IMR-90 (cell line): ENCODE data around the gene DNAH17. TPM values are rescaled to one million over a fixed set of nuclear protein-coding genes. Genes with fewer than 3 reads are reported as not detected.

ENCODE experiments used
- ATAC-seq: fragments of 200-7000 bp; cut with Tn5 transposase; 2 replicates; pipeline ENCODE4 v1.9.1; 2020; ENCODE audit warnings: low read depth, mild to moderate bottlenecking, moderate library complexity
- BruUV-seq: library from RNA; stranded (reverse); fragments of 400-500 nt; replicated peaks from 2 replicates; lab custom pipeline; 2021; lab: Mats Ljungman, UMichigan
- CTCF ChIA-PET: fragments of 300-600 bp; formaldehyde crosslinking; extraction: SDS; loops from one replicate; lab custom pipeline; 2021; ENCODE audit warnings: antibody characterized with exemption; lab: Yijun Ruan, JAX
- POLR2A ChIA-PET: fragments of 300-600 bp; sonication (Branson Sonifier 250); formaldehyde crosslinking; loops from one replicate; lab custom pipeline; 2022; ENCODE audit warnings: antibody characterized with exemption; ENCODE audit not compliant: unreplicated experiment; lab: Charles Lee
- DNase-seq: peaks from one replicate; pipeline ENCODE4 v3.0.0; 2013
- H2AFZ ChIP-seq: replicated peaks from 2 replicates; pipeline ENCODE3; 2013; ENCODE audit warnings: low read length, mild to moderate bottlenecking; ENCODE audit not compliant: poor library complexity
- H2AK5ac ChIP-seq: 2 replicates; pipeline ENCODE4 v1.6.1; 2013; ENCODE audit warnings: low read depth, low read length, inconsistent platforms
- H2AK9ac ChIP-seq: replicated peaks from 2 replicates; pipeline ENCODE3; 2013; ENCODE audit warnings: mild to moderate bottlenecking, low read depth, low read length, moderate library complexity; ENCODE audit not compliant: poor library complexity
- H2BK120ac ChIP-seq: 2 replicates; pipeline ENCODE4 v1.6.1; 2013; ENCODE audit warnings: low read depth, low read length, inconsistent platforms
- H2BK15ac ChIP-seq: 3 replicates; pipeline ENCODE4 v1.6.1; 2013; ENCODE audit warnings: low read depth, low read length, inconsistent platforms
- H2BK20ac ChIP-seq: 2 replicates; pipeline ENCODE4 v1.6.1; 2013; ENCODE audit warnings: low read depth, mild to moderate bottlenecking, inconsistent platforms, low read length, moderate library complexity
- H2BK5ac ChIP-seq: 2 replicates; pipeline ENCODE4 v1.6.1; 2013; ENCODE audit warnings: mild to moderate bottlenecking, low read depth, low read length, inconsistent platforms; ENCODE audit not compliant: poor library complexity, severe bottlenecking
- H3K14ac ChIP-seq: replicated peaks from 2 replicates; pipeline ENCODE4 v1.6.1; 2013; ENCODE audit warnings: low read depth, low read length, inconsistent platforms
- H3K18ac ChIP-seq: 2 replicates; pipeline ENCODE4 v1.6.1; 2013; ENCODE audit warnings: low read depth, low read length, control low read depth
- H3K23ac ChIP-seq: 2 replicates; pipeline ENCODE4 v1.6.1; 2013; ENCODE audit warnings: low read depth, low read length, inconsistent platforms
- H3K27ac ChIP-seq: 2 replicates; pipeline ENCODE4 v1.5.1; 2013; ENCODE audit warnings: mild to moderate bottlenecking, control low read depth, low read length; ENCODE audit not compliant: insufficient read depth
- H3K27me3 ChIP-seq: 2 replicates; pipeline ENCODE4 v1.6.1; 2013; ENCODE audit warnings: low read length; ENCODE audit not compliant: control insufficient read depth, insufficient read depth
- H3K36me3 ChIP-seq: 2 replicates; pipeline ENCODE4 v1.6.1; 2013; ENCODE audit warnings: low read length, mixed read lengths; ENCODE audit not compliant: control insufficient read depth, insufficient read depth
- H3K4ac ChIP-seq: 2 replicates; pipeline ENCODE4 v1.6.1; 2013; ENCODE audit warnings: low read depth, low read length, inconsistent platforms
- H3K4me1 ChIP-seq: 2 replicates; pipeline ENCODE4 v1.6.1; 2013; ENCODE audit warnings: low read length, mixed read lengths; ENCODE audit not compliant: control insufficient read depth, insufficient read depth
- H3K4me2 ChIP-seq: 2 replicates; pipeline ENCODE4 v1.6.1; 2013; ENCODE audit warnings: low read depth, mild to moderate bottlenecking, control low read depth, low read length, moderate library complexity
- H3K4me3 ChIP-seq: 2 replicates; pipeline ENCODE4 v1.5.1; 2013; ENCODE audit warnings: low read depth, mild to moderate bottlenecking, control low read depth, low read length, moderate library complexity; ENCODE audit not compliant: insufficient read depth
- H3K56ac ChIP-seq: 2 replicates; pipeline ENCODE4 v1.6.1; 2013; ENCODE audit warnings: low read length, inconsistent platforms; ENCODE audit not compliant: insufficient read depth; ENCODE audit errors: extremely low read depth
- H3K79me1 ChIP-seq, 2 experiments: 2 replicates each; pipeline ENCODE4 v1.6.1; 2013; ENCODE audit warnings: low read length in 2 of 2, inconsistent platforms in 1 of 2, low read depth in 1 of 2
- H3K9ac ChIP-seq: 2 replicates; pipeline ENCODE4 v1.6.1; 2013; ENCODE audit warnings: low read depth, low read length, control low read depth
- H3K9me1 ChIP-seq: 2 replicates; pipeline ENCODE4 v1.6.1; 2013; ENCODE audit warnings: low read length, inconsistent platforms; ENCODE audit not compliant: insufficient read depth
- H3K9me3 ChIP-seq: 2 replicates; pipeline ENCODE4 v1.6.1; 2013; ENCODE audit warnings: low read length; ENCODE audit not compliant: control insufficient read depth, insufficient read depth
- H4K20me1 ChIP-seq: 2 replicates; pipeline ENCODE4 v1.6.1; 2013; ENCODE audit warnings: low read length, inconsistent platforms; ENCODE audit not compliant: insufficient read depth
- H4K5ac ChIP-seq: 2 replicates; pipeline ENCODE4 v1.6.1; 2013; ENCODE audit warnings: mild to moderate bottlenecking, low read depth, low read length, control low read depth
- H4K8ac ChIP-seq, 2 experiments: 2 replicates each; pipeline ENCODE4 v1.6.1; 2013; ENCODE audit warnings: low read depth in 2 of 2, low read length in 2 of 2, control low read depth in 1 of 2, inconsistent platforms in 1 of 2
- H4K91ac ChIP-seq: 2 replicates; pipeline ENCODE4 v1.6.1; 2013; ENCODE audit warnings: low read depth, low read length, inconsistent platforms; ENCODE audit not compliant: insufficient read depth
- BHLHE40 ChIP-seq: fragments of 150-350 bp; IDR thresholded peaks from 2 replicates; pipeline ENCODE4 v1.6.1; 2016; ENCODE audit warnings: mild to moderate bottlenecking, low read depth, low read length
- CEBPB ChIP-seq: IDR thresholded peaks from 2 replicates; pipeline ENCODE4 v1.6.1; 2012; ENCODE audit warnings: low read depth, low read length, improper control_type of control experiment
- CHD1 ChIP-seq: IDR thresholded peaks from 2 replicates; pipeline ENCODE4 v1.6.1; 2012; ENCODE audit warnings: low read depth, low read length, improper control_type of control experiment
- FOS ChIP-seq: fragments of 150-350 bp; IDR thresholded peaks from 2 replicates; pipeline ENCODE4 v1.6.1; 2016; ENCODE audit warnings: low read depth, low read length
- MAFK ChIP-seq: IDR thresholded peaks from 2 replicates; pipeline ENCODE4 v1.6.1; 2012; ENCODE audit warnings: low read depth, low read length, improper control_type of control experiment
- MAZ ChIP-seq: IDR thresholded peaks from 2 replicates; pipeline ENCODE4 v1.6.1; 2012; ENCODE audit warnings: low read depth, mild to moderate bottlenecking, low read length, improper control_type of control experiment, moderate library complexity, borderline replicate concordance
- MXI1 ChIP-seq: IDR thresholded peaks from 2 replicates; pipeline ENCODE4 v1.6.1; 2012; ENCODE audit warnings: low read depth, mild to moderate bottlenecking, low read length, moderate library complexity, borderline replicate concordance
- NFE2L2 ChIP-seq: fragments of 150-350 bp; IDR thresholded peaks from 2 replicates; pipeline ENCODE4 v1.6.1; 2016; ENCODE audit warnings: low read depth, mild to moderate bottlenecking, low read length
- POLR2A ChIP-seq: IDR thresholded peaks from 2 replicates; pipeline ENCODE4 v1.6.1; 2012; ENCODE audit warnings: mild to moderate bottlenecking, low read depth, low read length
- RAD21 ChIP-seq: IDR thresholded peaks from 2 replicates; pipeline ENCODE4 v1.6.1; 2012; ENCODE audit warnings: low read length, improper control_type of control experiment
- RCOR1 ChIP-seq: IDR thresholded peaks from 2 replicates; pipeline ENCODE4 v1.6.1; 2012; ENCODE audit warnings: mild to moderate bottlenecking, low read length, improper control_type of control experiment; ENCODE audit not compliant: insufficient replicate concordance
- RFX5 ChIP-seq: IDR thresholded peaks from 2 replicates; pipeline ENCODE4 v1.8.0; 2012; ENCODE audit warnings: low read depth, mild to moderate bottlenecking, low read length, moderate library complexity
- SMC3 ChIP-seq: fragments of 150-350 bp; IDR thresholded peaks from 2 replicates; pipeline ENCODE4 v1.6.1; 2016; ENCODE audit warnings: low read depth, mild to moderate bottlenecking, antibody characterized with exemption, low read length, moderate library complexity
- WGBS, 2 experiments: methylation state at CpG; one replicate each; pipeline versions ENCODE4 v1.1.5 to v1.1.7; 2013; ENCODE audit warnings: missing lambda C conversion rate in 2 of 2; ENCODE audit not compliant: insufficient read length in 1 of 2; ENCODE audit errors: extremely low coverage in 2 of 2; 5-methylcytosine and 5-hydroxymethylcytosine counted together
- dilution Hi-C: fragments of 300-500 bp; cut with HindIII; formaldehyde crosslinking; loops from one replicate; pipeline ENCODE4 v1.14.3; 2018; ENCODE audit warnings: low sequenced_read_pairs; ENCODE audit not compliant: unreplicated experiment
- in situ Hi-C: fragments of 300-500 bp; cut with MboI; formaldehyde crosslinking; loops from 3 replicates; pipeline ENCODE4 v1.14.3; 2019; ENCODE audit warnings: low sequenced_read_pairs, inconsistent platforms, mixed read lengths
- intact Hi-C: fragments of 100-400 bp; cut with micrococcal nuclease; formaldehyde crosslinking; loops from 2 replicates; pipeline ENCODE4 v1.10.0; 2022
- polyA plus RNA-seq, 3 experiments: library from polyadenylated mRNA; depleted of rRNA; stranded (reverse); fragments of >200 nt; gene quantifications; 2 replicates each; pipeline ENCODE4 v1.2.3, GENCODE V29; 2012; ENCODE audit warnings: low replicate concordance in 1 of 3
- total RNA-seq: library from RNA; depleted of rRNA; stranded (reverse); fragments of >200 nt; gene quantifications from 2 replicates; pipeline ENCODE4 v1.2.3, GENCODE V29; 2012
- TF ChIP-seq, protein P1 (sequence below): fragments of 150-350 bp; IDR thresholded peaks from 2 replicates; pipeline ENCODE4 v1.6.1; 2017; ENCODE audit warnings: mild to moderate bottlenecking, antibody characterized with exemption, low read length, low read depth
- TF ChIP-seq, protein P2 (sequence below): conservative IDR thresholded peaks from 2 replicates; pipeline ENCODE4 v1.5.1; 2012; ENCODE audit warnings: mild to moderate bottlenecking, low read depth, low read length, improper control_type of control experiment
- TF ChIP-seq, protein P3 (sequence below): fragments of 150-350 bp; IDR thresholded peaks from 2 replicates; pipeline ENCODE4 v1.6.1; 2016; ENCODE audit warnings: low read depth, mild to moderate bottlenecking, low read length, moderate library complexity, borderline replicate concordance

Gene DNAH17
- total and polyA plus RNA-seq, 2 of the 4 experiments (the other 2 are of a cell fraction): not detected

DNA sequence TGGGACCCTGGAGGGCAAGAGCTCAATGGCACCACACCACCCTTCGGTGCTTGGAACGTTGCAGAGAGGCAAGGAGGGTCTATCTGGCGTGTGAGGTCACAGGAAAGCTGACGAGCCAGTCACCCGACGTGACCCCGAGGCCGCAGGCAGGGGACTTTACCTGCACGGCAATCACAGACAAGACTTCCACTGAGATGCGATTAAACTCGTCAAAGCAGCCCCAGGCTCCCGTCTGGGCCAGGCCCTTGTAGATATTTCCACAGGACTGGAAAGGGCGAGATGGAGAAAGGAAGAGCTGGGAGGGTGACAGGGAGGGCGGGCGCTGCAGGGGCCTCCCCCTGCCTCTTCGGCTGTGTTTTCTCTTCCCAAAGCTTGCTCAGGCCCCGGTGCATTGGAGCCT is 78.3 kb downstream of the DNAH17 start:
- no peak overlapping the region for H2BK20ac ChIP-seq
- no peak overlapping the region for H2AFZ ChIP-seq
- intact Hi-C loops: loop anchor here (10.0 kb wide), 1 partner anchor 326 kb away; no protein-coding TSS in a partner anchor
- no peak overlapping the region for H2AK5ac ChIP-seq
- no peaks in the 10 kb centered on the region for H3K9me1 ChIP-seq
- H3K79me1 ChIP-seq: no peaks in the 10 kb centered on the region
- no peak overlapping the region for H4K8ac ChIP-seq
- H2BK5ac ChIP-seq: no peak overlapping the region
- H3K23ac ChIP-seq: no peak overlapping the region
- peaks cover 7% of the 10 kb centered on the region; the same call in 1 of the 2 replicates for H3K27me3 ChIP-seq
- no peak overlapping the region for H3K14ac ChIP-seq
- no peak overlapping the region for H2BK15ac ChIP-seq
- no peak for ATAC-seq
- no peak overlapping the region for H3K18ac ChIP-seq
- ChIA-PET CTCF (interaction anchor here (0.6 to 1.9 kb wide), 2 partner anchors 122 to 209 kb away, joined by 3 to 10 read pairs; no protein-coding TSS in a partner anchor), POLR2A (no interaction called here)
- WGBS, 2 experiments: 57% methylated on average over 10 of the region's 17 CpGs; no CpG with 5 or more reads in 1 of the 2 experiments
- TF ChIP-seq RFX5 (no peak), RCOR1 (no peak), FOS (no peak), RAD21 (no peak), NFE2L2 (no peak), MAZ (no peak), MXI1 (no peak), POLR2A (no peak), BHLHE40 (no peak), CEBPB (no peak), SMC3 (no peak), MAFK (no peak), CHD1 (no peak)
- TF ChIP-seq, protein P1, sequence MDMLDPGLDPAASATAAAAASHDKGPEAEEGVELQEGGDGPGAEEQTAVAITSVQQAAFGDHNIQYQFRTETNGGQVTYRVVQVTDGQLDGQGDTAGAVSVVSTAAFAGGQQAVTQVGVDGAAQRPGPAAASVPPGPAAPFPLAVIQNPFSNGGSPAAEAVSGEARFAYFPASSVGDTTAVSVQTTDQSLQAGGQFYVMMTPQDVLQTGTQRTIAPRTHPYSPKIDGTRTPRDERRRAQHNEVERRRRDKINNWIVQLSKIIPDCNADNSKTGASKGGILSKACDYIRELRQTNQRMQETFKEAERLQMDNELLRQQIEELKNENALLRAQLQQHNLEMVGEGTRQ: no peak
- TF ChIP-seq, protein P2, sequence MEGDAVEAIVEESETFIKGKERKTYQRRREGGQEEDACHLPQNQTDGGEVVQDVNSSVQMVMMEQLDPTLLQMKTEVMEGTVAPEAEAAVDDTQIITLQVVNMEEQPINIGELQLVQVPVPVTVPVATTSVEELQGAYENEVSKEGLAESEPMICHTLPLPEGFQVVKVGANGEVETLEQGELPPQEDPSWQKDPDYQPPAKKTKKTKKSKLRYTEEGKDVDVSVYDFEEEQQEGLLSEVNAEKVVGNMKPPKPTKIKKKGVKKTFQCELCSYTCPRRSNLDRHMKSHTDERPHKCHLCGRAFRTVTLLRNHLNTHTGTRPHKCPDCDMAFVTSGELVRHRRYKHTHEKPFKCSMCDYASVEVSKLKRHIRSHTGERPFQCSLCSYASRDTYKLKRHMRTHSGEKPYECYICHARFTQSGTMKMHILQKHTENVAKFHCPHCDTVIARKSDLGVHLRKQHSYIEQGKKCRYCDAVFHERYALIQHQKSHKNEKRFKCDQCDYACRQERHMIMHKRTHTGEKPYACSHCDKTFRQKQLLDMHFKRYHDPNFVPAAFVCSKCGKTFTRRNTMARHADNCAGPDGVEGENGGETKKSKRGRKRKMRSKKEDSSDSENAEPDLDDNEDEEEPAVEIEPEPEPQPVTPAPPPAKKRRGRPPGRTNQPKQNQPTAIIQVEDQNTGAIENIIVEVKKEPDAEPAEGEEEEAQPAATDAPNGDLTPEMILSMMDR: no peak
- TF ChIP-seq, protein P3, sequence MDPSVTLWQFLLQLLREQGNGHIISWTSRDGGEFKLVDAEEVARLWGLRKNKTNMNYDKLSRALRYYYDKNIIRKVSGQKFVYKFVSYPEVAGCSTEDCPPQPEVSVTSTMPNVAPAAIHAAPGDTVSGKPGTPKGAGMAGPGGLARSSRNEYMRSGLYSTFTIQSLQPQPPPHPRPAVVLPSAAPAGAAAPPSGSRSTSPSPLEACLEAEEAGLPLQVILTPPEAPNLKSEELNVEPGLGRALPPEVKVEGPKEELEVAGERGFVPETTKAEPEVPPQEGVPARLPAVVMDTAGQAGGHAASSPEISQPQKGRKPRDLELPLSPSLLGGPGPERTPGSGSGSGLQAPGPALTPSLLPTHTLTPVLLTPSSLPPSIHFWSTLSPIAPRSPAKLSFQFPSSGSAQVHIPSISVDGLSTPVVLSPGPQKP: no peak
- in situ Hi-C loops: loop anchor here (5.0 to 25.0 kb wide), 2 partner anchors 208 to 463 kb away; no protein-coding TSS in a partner anchor
- H3K36me3 ChIP-seq: no peaks in the 10 kb centered on the region
- no peak overlapping the region for H3K4me3 ChIP-seq
- no peak overlapping the region for H2AK9ac ChIP-seq
- no peaks in the 10 kb centered on the region for H3K4me1 ChIP-seq
- BruUV-seq: no TSS peak
- H3K9me3 ChIP-seq: no peaks in the 10 kb centered on the region
- H3K9ac ChIP-seq: no peak overlapping the region
- no peak for DNase-seq
- no peak overlapping the region for H3K56ac ChIP-seq
- no peak overlapping the region for H3K27ac ChIP-seq
- dilution Hi-C loops: no loop called here
- H3K4ac ChIP-seq: no peak overlapping the region
- H3K4me2 ChIP-seq: no peak overlapping the region
- no peak overlapping the region for H4K91ac ChIP-seq
- H4K5ac ChIP-seq: no peak overlapping the region
- no peak overlapping the region for H2BK120ac ChIP-seq
- no peaks in the 10 kb centered on the region for H4K20me1 ChIP-seq
